HT1080 (cell line): Measurements from ENCODE around the gene MEIOB. TPM values are rescaled to one million over a fixed set of nuclear protein-coding genes. Genes with fewer than 3 reads are reported as not detected.

Source experiments
- DNase-seq: peaks from one replicate; pipeline ENCODE4 v3.0.0-alpha.2; 2015; ENCODE audit warnings: low read depth
- total RNA-seq: library from RNA; depleted of rRNA; stranded (reverse); fragments of >200 nt; shearing (Covaris generic); gene quantifications from 2 replicates; pipeline ENCODE4 v1.2.3, GENCODE V29; 2014; rRNA removed

Gene MEIOB
- total RNA-seq, 1 experiment from 2014 or later: not detected

DNA sequence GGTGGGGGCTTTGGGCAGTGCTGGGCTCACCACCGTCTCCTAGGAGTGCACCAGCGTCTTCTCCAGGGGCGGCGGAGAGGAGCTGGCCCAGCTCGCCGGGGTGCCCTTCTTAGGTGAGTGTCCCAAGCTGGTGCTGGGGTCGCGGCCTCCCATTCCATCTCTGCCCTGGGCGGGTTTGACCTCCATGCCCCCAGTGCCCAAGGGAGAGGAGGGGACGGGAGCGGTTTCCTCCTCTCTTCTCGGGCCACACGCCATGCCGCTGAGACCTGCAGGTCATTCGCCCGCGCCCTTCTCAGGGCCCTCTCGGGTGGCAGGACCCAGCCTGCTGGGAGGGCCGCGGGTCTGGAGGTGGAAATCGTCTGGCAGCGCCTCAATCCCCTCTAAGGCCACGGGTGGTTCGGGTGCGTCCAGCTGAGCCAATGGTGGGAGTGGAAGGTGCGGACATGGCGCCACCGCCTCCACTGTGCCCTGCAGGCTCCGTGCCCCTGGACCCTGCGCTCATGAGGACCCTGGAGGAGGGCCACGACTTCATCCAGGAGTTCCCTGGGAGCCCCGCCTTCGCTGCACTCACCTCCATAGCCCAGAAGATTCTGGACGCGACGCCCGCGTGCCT is 83.8 kb downstream of the MEIOB start:
- no peak for DNase-seq

DNA sequence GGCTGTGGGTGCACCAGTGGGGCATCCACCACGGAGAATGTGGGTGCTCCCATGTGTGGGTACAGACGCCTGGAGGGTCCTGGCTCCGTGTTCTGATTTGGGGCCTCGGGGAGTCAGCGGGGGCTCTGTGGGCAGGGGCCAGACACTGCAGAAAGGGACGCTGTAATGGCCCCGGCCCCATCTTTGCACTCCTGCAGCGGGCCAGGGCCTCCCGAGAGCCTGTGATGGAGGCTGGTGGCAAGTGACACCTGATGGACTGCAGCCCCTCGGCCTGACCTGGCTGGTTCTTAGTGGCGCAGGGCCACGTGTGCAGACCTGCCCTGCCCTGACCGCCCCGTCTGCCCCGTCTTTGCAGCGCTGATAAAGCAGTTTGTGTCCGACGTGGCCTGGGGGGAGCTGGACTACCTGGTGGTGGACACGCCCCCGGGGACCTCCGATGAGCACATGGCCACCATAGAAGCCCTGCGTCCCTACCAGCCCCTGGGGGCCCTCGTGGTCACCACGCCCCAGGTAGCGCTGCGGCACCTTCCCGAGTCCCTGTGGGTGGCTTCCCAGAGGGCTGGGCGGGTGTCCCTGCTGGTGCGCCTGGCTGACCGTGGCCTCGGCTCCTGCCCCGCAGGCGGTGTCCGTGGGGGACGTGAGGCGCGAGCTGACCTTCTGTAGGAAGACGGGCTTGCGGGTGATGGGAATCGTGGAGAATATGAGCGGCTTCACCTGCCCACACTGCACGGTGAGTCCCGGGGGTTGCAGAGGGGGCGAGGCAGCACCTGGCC is 84.5 kb downstream of the MEIOB start:
- DNase-seq: no peak

DNA sequence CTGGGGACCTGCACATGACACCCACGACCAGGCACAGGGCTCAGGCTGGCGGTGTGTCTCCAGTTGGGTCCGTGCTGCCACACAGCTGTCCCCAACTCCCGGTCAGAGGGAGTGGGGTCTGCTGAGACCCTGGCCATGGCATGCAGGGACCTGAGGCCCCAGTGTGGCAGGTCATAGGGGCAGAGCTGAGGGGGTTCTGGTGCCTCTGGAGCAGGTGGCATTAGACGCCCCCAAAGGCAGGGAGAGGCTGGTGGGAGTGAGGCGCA is 85.0 kb downstream of the MEIOB start:
- no peak for DNase-seq

DNA sequence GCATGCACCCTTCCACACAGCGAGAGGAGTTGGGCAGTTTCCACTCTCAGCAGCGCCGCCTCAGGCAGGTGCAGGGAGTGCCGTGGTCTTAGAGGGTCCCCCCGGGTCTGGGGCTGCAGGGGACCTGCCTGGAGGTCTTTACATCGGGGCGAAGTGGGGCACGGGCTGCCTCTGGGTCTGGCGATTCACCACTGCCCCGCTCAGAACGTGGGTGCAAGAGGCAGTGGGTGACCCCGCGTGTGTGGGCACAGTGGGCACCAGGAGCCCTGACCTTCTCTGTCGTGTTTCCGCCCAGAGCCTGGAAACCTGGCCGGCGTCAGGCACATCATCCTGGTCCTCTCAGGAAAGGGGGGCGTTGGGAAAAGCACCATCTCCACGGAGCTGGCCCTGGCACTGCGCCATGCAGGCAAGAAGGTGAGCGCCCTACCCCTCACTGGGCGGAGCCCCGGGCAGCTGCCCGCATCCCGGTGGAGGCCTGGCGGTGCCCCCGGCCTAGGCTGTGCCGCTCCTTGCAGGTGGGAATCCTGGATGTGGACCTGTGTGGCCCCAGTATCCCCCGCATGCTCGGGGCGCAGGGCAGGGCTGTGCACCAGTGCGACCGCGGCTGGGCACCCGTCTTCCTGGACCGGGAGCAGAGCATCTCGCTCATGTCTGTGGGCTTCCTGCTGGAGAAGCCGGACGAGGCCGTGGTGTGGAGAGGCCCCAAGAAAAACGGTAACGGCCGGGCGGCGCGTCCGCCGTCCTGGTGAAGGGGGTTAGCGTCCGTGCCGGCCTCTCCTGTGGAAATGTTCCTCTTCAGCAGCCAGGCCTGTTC is 85.5 kb downstream of the MEIOB start:
- no peak for DNase-seq

DNA sequence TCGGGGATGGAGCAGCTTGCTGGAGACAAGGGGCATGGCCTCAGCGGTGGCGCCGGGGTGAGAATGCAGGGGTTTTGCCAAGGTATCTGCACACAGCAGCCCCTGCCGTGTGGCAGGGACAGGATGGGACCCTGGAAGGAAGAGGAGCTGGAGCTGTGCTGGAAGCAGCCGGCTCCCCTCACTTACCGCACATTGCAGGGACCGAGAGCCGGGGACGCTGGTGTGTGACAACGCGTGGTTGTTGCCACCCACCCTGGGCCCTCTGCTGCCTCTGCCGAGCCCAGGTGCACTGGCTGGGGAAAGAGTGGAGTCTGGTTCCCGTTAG is 86.2 kb downstream of the MEIOB start:
- no peak for DNase-seq

DNA sequence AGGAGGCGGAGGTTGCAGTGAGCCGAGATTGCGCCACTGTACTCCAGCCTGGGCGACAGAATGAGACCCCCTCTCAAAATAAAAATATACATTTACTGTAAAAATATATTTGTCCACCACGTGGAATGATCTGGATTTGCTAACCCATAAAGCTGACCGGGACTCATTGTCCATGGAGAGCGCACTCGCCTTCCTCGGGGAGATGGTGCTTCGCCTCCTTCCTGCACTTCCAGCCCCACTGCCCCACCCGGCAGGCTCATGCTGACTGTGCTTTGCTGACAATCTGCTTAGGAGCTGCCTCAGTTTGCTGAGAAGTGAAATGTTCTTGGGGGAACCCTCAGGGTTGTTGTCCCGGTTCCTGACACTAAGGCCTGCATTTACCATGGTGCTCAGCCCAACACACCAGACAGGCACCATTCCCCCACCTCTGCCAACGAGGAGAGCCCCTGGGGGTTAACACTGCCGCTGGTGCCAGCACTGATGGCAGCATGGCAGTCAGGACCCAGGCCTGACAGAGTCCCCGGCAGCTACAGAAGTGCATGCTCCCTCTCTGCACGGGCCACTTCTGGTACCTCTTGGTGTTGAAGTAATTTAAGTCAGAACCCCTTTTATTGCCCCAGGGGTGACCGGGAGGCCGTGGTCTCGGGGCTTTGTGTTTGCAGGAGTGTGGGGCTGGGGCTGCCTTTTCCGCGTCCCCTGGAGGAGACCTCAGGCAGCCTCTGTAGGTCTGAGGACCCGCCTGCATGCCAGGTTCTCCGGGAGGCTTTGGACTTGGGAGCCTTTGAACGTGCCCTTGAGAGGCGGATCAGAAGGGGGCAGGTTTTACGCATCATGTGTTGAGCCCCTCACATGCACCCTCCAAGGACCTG is 86.8 kb downstream of the MEIOB start:
- no peak for DNase-seq

Other genes starting within 250 kb of the MEIOB start
- 87.1 and 111 TPM in 2 replicates for gene JPT2, start 193.9 kb downstream of the MEIOB start, total RNA-seq
- gene MAPK8IP3, start 166.0 kb downstream of the MEIOB start, total RNA-seq: 24.4 and 27.4 TPM in 2 replicates
- 7.3 and 7.4 TPM in 2 replicates for gene NME3, start 100.6 kb downstream of the MEIOB start, total RNA-seq
- gene EME2, start 99.4 kb downstream of the MEIOB start, total RNA-seq: 6.3 and 7.3 TPM in 2 replicates
- gene MRPS34, start 99.0 kb downstream of the MEIOB start, total RNA-seq: 248 and 271 TPM in 2 replicates
- 28.7 and 31.2 TPM in 2 replicates for gene SPSB3, start 89.6 kb downstream of the MEIOB start, total RNA-seq
- 123 and 137 TPM in 2 replicates for gene NUBP2, start 89.2 kb downstream of the MEIOB start, total RNA-seq
- gene IGFALS, start 78.5 kb downstream of the MEIOB start, total RNA-seq: not detected in 2 replicates
- gene HAGH, start 45.3 kb downstream of the MEIOB start, total RNA-seq: 35.9 and 45.7 TPM in 2 replicates
- 78.8 and 81.1 TPM in 2 replicates for gene FAHD1, start 45.0 kb downstream of the MEIOB start, total RNA-seq
- gene HS3ST6, start 46.3 kb upstream of the MEIOB start, total RNA-seq: not detected in 2 replicates
- 26.1 and 38.7 TPM in 2 replicates for gene MSRB1, start 71.0 kb upstream of the MEIOB start, total RNA-seq
- not detected in 2 replicates for gene RPL3L, start 82.5 kb upstream of the MEIOB start, total RNA-seq
- gene NDUFB10, start 87.4 kb upstream of the MEIOB start, total RNA-seq: 559 and 621 TPM in 2 replicates
- 5,088 and 5,569 TPM in 2 replicates for gene RPS2, start 92.7 kb upstream of the MEIOB start, total RNA-seq
- not detected in 2 replicates for gene RNF151, start 94.7 kb upstream of the MEIOB start, total RNA-seq
- gene TBL3, start 99.9 kb upstream of the MEIOB start, total RNA-seq: 47.8 and 53.4 TPM in 2 replicates
- 0.43 TPM in 1 of 2 replicates, not detected in the other for gene NOXO1, start 109.3 kb upstream of the MEIOB start, total RNA-seq
- gene GFER, start 112.0 kb upstream of the MEIOB start, total RNA-seq: 75.7 and 85.5 TPM in 2 replicates
- gene SYNGR3, start 117.8 kb upstream of the MEIOB start, total RNA-seq: 2.4 and 2.5 TPM in 2 replicates
- 46.2 and 50.4 TPM in 2 replicates for gene ZNF598, start 137.7 kb upstream of the MEIOB start, total RNA-seq
- gene NPW, start 147.6 kb upstream of the MEIOB start, total RNA-seq: 0.30 and 0.35 TPM in 2 replicates
- 118 and 158 TPM in 2 replicates for gene NHERF2, start 154.7 kb upstream of the MEIOB start, total RNA-seq
- 61.5 and 90.5 TPM in 2 replicates for gene NTHL1, start 175.7 kb upstream of the MEIOB start, total RNA-seq
- gene TSC2, start 175.8 kb upstream of the MEIOB start, total RNA-seq: 50.2 and 59.6 TPM in 2 replicates